GM19099 (cell line): ENCODE results near the gene NDUFB10.

Experiments used
- POLR2A ChIP-seq: IDR thresholded peaks from 3 replicates; pipeline ENCODE4 v1.6.1; 2011; ENCODE audit warnings: low read depth; ENCODE audit not compliant: insufficient read length; ENCODE audit errors: extremely low read depth

NDUFB10 gene

DNA sequence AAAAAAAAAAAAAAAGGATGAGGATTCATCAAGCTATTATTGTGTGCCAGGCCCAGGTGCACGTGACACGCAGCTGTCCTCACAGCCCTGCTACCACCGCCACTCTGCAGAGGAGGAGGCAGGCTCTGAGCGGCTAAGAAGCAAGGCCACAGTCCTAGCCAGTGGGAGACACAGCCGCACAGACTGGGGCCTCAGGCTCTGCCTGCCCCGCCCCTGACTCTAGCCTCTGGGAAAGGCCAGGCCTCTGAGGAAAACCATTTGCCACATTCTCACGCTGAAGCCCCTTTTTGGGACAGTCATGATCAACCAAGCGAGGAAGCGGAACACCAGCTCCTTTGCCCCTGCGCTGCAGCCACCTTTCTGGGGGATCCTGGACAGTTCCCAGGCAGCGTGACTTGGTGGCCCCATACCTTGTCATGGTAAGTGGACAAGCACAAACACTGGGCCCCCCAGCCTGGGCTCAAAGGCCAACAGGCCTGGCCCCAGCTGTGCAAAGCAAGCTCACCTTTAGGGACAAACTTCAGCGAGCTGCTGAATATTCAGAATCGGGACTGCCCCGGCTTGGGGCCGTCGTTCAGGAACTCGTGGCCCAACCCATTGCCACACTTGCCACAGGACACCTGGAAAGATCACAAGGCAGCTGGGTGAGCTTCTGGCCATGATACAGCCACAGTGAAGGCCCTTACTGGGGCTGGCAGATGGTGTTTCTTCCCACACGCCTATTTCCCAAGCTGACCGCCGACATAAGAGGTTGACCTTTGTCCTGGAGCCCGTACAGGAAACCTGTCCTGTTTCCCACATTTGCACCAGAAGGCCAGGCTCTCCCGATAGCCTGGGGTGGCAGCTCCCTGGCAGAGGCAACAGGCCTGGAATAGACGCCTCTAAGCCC, 18.8 kb upstream of the NDUFB10 start:
- TF ChIP-seq POLR2A = no peak

DNA sequence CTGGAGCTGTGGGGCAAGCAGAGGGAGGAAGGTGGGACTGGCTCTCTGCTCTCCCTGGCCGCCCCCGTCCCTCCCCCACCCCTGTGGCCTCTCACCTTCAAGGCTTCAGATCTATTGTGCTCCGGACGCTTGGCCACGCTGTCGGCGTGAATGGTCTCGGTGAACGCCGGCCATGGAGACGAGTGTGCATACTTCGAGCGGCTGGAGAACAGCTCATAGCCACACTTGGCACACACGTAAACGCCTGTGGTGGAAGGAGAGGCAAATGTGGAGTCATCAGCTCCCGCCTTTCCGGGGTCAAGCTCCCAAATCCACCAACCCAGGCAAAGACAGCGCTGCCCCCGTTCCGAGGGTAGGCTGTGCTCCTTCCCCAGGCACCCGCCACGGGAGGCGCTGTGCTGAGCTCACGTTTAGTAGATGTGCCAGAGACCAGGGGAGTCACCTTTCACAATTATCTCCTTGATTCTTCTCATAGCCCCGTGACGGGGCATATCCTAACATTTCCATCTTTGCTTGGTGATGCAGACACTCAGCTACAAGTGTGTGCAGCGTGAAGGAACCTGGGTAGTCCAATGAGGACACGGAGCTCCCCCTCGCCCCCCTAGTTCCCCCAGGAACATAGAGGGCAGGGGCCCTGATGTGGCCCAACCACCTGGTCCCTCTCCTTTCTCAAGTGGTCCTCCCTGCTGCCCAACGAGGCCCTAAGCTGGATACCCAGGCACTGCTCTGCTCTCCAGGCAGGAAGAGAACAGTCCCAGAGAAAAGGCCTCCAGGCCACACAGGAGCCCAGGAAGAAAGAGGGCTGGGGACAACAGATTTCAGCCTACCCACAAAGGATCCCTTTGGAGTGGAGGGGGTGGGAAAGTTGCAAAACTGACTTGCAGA, 17.9 kb upstream of the NDUFB10 start:
- no peak for TF ChIP-seq POLR2A

DNA sequence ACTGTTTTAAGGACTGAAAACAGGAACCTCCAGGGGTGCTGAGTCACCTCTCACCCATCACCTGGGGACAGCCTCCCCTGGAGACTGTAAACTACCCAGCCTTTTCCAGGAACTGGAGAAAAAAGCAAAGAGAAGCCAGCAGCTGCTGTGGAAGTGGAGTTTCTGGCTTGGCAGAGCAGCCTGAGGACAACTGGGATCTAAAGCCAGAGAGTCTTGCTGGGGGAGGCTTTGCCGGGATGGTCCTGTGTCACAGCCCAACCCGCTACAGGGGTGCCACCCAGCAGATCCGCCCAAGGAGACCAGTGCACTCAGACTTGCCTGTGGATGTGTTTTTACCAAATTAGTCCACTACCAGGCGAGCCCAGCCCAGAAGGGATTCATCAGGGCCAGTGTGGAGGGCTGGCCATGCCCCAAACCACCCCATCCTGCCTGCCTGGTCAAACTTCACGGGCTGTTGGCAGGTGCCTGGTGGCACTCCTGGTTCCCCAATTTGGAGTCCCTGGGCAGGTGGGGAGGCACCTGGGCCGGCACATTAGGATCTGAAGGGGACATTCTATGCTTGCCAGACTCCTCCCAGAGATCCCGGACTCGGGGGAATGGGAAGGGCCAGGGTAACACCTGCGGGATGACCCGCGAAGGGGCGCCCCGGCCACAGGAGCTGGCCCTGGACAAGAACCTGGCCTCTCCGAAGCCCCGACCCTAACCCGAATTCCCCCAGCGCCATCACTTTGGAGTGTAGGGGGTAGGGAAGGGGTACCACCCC, 17.1 kb upstream of the NDUFB10 start:
- TF ChIP-seq POLR2A = no peak

- peak; percentile 87 for TF ChIP-seq POLR2A
Observed at GRCh38 chr16:1942810-1943726, 16.3 kb upstream of the NDUFB10 start, which contains the start of gene MSRB1. Gene MSRB1, minus strand, starts transcription at chr16:1943199. Its CDS starts 43 bp downstream, at chr16:1943156.

GRCh38 chr16:1944612-1945199, 14.6 kb upstream of the NDUFB10 start:
- no peak for TF ChIP-seq POLR2A

DNA sequence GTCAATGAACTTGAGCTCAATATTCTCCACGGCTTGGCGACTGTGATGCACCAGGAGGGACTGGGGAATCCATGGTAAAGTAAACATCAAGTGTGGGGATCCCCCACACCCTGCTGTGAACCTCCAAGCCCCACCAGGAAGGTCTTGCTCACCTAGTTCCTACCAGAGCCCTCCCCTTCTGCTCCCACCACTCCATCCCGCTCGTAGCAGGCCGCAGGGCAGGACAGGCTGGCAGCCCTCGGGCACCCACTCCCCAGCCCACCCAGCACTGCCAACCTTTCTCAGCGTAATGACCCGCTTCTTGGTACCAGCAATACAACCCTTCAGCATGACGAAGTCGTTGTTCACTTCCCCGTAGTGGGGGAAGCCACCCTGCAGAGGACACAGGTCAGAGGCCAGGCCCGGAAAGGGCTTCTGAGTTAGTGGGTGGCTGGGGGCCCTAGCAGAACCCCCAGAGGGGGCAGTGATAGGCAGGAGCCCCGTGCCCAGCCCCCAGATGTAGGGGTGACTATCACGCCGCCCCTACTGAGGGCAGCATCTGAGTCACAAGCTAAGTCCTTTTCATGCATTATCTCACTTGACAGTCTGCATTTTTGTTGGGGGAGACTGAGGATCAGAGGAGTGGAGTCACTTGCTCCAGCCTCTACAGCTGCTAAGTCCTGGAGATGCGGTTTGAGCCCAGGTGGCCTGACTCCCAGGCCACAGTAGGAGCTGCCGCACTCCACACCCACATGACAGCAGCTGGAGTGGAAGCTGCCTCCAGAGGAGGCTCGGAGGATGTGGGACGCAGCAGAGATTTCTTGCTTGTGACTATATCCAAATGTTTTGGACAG, 13.6 kb upstream of the NDUFB10 start:
- TF ChIP-seq POLR2A = no peak

DNA sequence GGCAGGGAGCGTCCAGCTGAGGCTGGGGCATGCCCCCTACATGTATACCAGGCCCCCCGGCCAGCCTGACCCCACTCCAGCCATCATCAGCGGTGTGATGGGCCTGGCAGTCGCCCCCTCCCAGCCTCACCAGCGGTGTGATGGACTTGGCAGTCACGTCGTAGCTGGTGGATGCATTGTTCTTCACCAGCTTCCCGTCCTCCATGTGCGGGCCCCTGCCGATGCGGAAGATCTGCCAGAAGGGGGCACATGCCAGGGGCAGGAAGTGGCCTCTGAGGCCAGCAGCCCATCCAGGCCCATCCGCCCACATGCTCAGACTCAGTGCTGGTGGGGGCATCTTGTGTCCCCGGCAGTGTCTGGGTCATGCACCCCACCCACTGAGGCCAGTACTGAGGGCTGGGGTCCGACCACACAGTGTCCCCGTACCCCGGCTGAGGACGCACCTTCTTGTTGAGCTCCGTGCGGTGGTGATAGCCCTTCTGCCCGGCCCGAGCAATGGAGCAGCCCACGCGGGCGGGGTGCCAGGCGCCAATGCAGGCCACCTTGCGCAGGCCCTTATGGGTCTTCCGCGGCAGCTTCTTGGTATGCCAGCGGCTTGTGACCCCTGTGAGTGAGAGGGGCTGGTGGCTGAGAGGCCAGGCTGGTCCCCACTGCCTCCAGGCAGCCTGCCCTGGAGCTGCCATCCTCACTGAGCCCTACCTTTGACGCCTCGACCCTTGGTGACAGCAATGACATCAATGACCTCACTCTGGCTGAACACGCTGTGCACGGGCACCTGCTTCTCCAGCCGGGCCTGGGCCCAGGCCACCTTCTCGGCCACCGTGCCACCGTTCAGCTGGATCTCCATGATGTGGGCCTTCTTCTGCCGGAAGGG, 12.6 kb upstream of the NDUFB10 start:
- TF ChIP-seq POLR2A = no peak

DNA sequence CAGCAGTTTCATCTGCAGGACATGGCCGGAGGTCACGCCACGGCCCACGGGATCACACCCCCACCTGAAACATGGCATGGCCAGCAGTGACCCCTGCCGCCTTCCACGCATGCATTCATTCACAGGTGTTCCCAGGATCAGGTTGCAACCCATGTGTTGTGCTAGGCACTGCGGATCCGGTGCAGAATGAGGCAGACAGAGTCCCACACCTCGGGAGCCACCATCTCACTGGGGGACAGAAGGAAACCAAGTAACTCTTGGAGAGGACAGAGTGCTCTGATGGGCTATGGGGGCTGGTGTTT, 12.0 kb upstream of the NDUFB10 start:
- no peak for TF ChIP-seq POLR2A

DNA sequence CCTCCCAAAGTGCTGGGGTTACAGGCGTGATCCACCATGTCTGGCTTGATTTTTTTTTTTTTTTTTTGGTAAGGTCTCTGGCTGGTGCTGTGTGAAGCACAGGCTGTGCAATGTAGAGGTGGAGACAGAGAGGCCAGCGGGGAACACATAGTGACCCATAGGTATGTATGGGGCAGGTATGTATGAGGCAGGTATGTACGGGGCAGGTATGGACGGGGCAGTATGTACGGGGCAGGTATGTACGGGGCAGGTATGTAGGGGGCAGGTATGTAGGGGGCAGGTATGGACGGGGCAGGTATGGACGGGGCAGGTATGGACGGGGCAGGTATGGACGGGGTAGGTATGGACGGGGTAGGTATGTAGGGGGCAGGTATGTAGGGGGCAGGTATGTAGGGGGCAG, 9.8 kb upstream of the NDUFB10 start:
- no peak for TF ChIP-seq POLR2A

GRCh38 chr16:1950047-1950446, 9.3 kb upstream of the NDUFB10 start:
- TF ChIP-seq POLR2A = no peak

DNA sequence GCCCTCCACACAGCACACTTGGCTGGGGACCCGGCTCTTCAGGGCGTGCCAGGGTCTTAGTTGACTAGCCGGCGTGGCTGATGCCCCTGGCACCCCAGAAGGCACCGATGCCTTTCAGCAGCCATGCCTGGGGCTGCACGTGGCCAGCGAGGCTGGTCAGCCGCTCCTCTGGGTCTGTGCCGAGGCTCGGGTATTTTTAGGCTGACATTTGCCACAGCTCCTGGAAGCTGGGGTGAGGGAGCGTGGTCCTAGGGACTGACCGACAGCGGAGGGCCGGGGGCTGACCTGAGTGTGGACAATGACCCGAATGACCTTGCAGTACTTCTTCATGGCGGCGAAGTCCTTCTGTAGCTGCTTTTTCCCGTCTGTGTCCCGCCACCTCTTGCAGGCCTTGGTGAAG, 8.8 kb upstream of the NDUFB10 start:
- no peak for TF ChIP-seq POLR2A

- no peak for TF ChIP-seq POLR2A
Observed at GRCh38 chr16:1953734-1954133, 5.6 kb upstream of the NDUFB10 start.

DNA sequence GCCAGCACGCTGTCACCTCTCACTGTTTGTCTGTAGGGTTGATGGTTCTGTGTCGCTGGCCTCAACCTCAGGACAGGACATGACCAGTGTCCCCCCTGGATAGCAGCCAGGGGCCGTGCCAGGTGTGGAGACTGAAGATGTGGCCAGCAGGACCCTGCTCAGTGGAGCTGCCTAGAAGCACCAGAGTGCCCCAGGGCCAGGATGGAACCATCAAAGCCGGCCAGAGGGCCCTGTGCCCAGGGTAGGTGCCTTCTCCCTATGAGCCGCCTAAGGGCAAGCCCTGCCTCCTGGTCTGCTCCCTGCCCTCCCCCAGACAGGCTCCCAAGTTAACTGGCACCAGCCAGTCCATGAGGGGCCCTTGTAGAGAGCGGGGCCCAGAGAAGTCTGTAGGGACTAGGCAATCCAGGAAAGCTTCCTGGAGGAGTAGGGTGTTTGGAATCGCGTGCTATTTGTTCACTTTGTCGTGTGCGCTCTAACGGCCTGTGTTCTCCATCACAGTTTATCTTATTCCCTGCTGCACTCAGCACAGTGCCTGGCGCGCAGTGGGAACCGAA, 546 bp upstream of the NDUFB10 start:
- no peak for TF ChIP-seq POLR2A
